GM12873 (cell line): ENCODE measurements around the gene PTK6.

Source experiments
- TF ChIP-seq, protein P1 (sequence below): IDR thresholded peaks from 2 replicates; pipeline ENCODE4 v1.5.1; 2012; ENCODE audit warnings: low read depth, mild to moderate bottlenecking, moderate library complexity, low read length, control low read depth; ENCODE audit not compliant: insufficient read depth; ENCODE audit errors: missing control alignments

PTK6 gene

DNA sequence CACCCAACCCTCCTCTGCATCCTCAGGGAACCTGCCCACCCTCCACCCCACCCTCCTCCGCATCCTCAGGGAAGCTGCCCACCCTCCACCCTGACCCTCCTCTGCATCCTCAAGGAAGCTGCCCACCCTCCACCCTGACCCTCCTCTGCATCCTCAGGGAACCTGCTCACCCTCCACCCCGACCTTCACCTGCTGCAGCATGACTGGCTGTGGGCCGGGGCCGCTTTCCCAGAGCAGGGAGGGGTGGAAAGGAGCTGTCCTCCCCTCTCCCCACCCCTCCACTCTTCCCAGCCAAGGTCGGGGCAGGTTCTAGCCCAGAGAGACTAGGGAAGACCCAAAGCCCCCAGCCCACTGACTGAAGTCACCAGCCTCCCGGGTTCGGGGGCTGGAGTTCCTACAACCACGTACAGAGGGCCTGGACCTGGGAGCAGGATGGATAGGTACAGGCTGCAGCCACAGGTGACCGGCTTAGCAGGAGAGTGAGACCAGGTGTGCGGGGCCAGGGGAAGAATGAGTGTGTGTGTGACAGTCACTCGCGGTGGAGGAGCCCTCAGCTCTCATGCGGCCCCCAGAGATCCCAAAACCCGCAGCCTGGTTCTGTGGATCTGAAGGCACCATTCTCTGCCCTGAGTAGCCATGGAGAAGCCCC is 49.9 kb downstream of the PTK6 start:
- TF ChIP-seq, protein P1, sequence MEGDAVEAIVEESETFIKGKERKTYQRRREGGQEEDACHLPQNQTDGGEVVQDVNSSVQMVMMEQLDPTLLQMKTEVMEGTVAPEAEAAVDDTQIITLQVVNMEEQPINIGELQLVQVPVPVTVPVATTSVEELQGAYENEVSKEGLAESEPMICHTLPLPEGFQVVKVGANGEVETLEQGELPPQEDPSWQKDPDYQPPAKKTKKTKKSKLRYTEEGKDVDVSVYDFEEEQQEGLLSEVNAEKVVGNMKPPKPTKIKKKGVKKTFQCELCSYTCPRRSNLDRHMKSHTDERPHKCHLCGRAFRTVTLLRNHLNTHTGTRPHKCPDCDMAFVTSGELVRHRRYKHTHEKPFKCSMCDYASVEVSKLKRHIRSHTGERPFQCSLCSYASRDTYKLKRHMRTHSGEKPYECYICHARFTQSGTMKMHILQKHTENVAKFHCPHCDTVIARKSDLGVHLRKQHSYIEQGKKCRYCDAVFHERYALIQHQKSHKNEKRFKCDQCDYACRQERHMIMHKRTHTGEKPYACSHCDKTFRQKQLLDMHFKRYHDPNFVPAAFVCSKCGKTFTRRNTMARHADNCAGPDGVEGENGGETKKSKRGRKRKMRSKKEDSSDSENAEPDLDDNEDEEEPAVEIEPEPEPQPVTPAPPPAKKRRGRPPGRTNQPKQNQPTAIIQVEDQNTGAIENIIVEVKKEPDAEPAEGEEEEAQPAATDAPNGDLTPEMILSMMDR, result no peak

DNA sequence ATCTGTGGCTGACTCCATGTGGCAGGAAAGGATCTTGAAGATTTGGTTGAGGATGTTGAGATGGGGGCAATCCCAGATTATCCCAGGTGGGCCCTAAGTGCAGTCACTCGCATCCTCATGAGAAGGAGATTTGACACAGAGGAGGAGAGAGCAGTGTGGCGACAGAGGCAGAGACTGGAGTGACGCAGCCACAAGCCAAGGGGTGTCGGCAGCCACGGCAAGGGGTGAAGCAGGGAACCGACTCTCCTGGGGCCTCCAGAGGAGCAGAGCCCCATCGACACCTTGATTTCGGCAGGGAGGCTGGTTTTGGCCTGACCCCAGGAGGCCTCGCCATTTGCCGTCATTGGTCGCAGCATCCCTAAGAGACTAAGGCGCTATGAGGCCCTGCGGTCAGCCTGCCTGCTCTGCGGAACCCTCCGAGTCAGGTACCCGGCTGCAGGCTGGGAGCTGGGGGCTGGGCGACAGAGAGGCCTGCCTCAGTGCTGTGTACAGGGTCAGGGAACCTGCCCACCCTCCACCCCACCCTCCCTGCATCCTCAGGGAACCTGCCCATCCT is 50.8 kb downstream of the PTK6 start:
- TF ChIP-seq, protein P1, result no peak

DNA sequence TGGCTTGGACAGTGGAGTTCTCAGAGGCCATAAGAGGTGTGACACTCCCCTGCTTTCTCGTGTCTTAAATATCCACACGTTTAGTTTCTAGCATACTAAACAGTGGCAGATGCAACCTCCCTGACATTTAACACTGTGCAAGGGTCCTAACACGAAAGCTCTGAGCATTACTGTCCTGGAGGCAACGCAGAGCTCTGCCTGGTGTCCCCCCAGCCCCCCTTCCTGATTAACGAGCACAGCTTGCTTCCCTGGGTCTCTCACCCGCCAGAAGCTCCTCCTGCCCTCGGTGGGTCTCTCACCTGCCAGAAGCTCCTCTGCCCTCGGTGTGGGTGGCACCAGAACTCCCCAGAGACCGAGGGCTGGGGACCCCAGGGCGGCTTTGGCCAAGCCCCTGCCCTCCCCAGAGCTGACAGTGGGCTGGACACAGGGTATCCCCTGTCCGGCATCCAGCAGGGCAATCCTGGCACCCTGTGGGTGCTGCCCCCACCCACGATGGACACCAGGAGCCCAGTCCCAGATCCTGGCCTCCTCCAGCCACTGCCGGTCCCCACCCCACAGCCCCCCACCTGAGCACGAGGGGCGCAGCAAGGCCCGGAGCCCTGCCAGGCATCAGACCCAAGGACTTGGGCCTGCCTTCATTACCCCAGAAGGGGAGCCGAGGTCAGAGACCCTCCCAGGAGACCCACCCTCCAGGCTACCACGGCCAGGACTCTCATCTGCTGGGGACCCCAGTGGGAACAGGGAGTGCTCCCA is 52.3 kb downstream of the PTK6 start:
- TF ChIP-seq, protein P1, result no peak

DNA sequence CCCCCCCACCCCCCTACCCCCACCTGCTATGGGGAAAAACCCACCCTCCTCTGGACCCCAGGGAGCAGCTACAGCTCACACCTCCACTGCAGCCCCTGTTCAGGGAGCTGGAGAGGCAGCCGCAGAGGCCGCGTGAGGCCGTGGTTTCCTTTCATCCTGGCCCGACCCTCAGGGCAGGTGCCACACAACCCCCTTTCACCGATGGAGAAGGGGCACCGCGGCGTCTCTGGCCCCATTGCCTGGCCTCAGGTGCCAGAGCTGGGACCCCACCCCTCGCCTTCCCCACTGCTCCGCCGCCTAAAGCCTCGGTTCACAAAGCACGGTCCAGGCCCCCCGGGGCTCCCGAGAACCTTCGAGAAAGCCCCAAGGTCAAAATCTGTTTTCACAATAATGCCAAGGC is 52.9 kb downstream of the PTK6 start:
- TF ChIP-seq, protein P1, result no peak

DNA sequence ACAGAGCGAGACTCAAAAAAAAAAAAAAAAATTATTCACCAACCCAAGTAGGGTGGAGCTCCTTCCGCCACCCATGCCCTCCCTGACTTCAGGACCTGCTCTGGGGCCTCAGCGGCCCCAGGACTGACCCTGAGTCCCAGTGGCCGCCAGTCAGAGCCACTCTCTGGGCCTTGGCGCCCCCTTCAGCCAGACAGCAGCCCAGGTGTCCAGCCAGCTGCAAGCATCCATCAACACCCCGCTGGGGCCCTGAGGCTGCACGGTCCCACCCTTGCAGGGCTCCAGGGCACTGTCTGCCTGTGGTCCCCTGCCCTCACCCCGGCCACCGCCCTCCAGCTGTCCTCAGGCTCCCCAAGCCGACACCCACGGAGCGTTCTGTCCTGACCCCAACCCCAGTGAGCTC is 53.3 kb downstream of the PTK6 start:
- TF ChIP-seq, protein P1, result peak; percentile 37

DNA sequence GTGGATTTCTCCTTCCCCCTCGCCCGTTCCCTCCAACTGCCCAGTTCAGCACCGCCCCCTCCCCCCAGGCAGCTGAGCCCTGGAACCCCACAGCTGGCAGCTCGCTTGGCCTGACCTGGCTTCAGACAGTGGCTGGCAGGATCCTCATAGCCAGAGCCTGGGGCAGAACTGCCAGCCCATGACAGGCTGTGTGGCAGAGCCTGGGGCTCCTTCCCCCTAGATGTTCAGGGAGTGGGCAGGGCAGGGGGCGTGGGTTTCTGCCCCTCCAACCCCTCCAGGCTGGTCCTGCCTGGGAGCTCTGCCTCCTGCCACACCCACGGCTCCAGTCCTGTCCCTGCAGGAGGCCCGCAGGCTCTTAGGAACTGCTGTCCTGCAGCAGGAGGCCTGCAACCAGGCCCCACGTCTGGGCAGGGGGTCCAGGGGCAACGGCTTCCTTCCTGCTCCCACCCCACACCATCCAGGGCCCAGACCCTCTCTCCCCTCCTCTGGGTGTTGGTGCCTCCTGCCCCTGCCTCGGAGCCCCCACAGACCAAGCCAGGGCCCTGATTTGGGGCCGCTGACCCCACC is 55.1 kb downstream of the PTK6 start:
- TF ChIP-seq, protein P1, result no peak

DNA sequence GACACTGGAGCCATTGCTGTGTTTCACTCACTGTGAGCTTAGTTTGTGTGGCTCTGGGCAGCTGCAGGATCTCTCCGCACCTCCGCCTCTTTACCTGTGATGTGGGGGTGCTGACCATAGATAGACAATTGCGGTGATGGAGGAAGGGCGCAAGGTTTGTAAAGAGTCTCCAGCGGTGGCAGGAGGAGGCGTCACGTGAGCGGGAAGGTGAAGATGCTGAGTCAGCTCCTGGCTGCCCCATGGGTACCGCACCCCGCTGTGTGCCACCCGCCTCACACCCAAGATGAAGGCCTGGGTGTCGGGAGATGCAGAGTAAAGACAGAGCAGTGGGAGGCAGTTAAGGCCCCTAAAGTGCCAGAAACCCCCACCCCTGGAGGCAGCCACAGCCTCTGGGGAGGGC is 55.7 kb downstream of the PTK6 start:
- TF ChIP-seq, protein P1, result no peak
